HCT116 (cell line): ENCODE data around the gene CNR2. TPM values are rescaled to one million over a fixed set of nuclear protein-coding genes. Genes with fewer than 3 reads are reported as not detected.

ENCODE experiments used
- ATAC-seq: fragments of 200-7000 bp; cut with Tn5 transposase; 2 replicates; pipeline ENCODE4 v1.9.1; 2020; ENCODE audit warnings: mild to moderate bottlenecking, moderate library complexity
- Bru-seq: library from RNA; stranded (reverse); fragments of 400-500 nt; gene quantifications from one replicate; lab custom pipeline; 2021; lab: Mats Ljungman, UMichigan
- BruChase-seq, 2 experiments: library from RNA; stranded (reverse); fragments of 400-500 nt; gene quantifications; one replicate each; lab custom pipeline; 2021; lab: Mats Ljungman, UMichigan
- BruUV-seq: library from RNA; stranded (reverse); fragments of 400-500 nt; replicated peaks from 2 replicates; lab custom pipeline; 2021; lab: Mats Ljungman, UMichigan
- CTCF ChIA-PET: fragments of 300-600 bp; sonication (Branson Sonifier 250); formaldehyde crosslinking; loops from one replicate; lab custom pipeline; 2021; ENCODE audit warnings: antibody characterized with exemption; lab: Charles Lee
- POLR2A ChIA-PET: fragments of 300-600, 350-600 bp; sonication (Branson Sonifier 250); formaldehyde crosslinking; loops from one replicate; lab custom pipeline; 2021; ENCODE audit warnings: antibody characterized with exemption; lab: Charles Lee
- RAD21 ChIA-PET, 2 experiments: fragments of 300-600 bp; sonication (Branson Sonifier 250); formaldehyde crosslinking; loops; one replicate each; lab custom pipeline; 2023; ENCODE audit warnings: low total read pairs in 2 of 2; ENCODE audit not compliant: uncharacterized antibody in 2 of 2, unreplicated experiment in 2 of 2, low non-redundant PET in 1 of 2; lab: Charles Lee
- DNase-seq: peaks from one replicate; pipeline ENCODE4 v3.0.0-alpha.2; 2010; ENCODE audit warnings: low read depth, low spot score
- H2AFZ ChIP-seq: fragments of 200-600 bp; shearing (Covaris generic), sonication (generic); 2 replicates; pipeline ENCODE4 v1.6.1; 2017; ENCODE audit warnings: low read depth, mixed run types, mixed read lengths, antibody characterized with exemption, low read length; ENCODE audit not compliant: poor library complexity, severe bottlenecking
- H3K27ac ChIP-seq: 2 replicates; pipeline ENCODE4 v1.5.1; 2012; ENCODE audit warnings: low read depth, low read length
- H3K27me3 ChIP-seq: fragments of 200-600 bp; sonication (generic); 2 replicates; pipeline ENCODE4 v1.6.1; 2016; ENCODE audit warnings: mixed run types, low read length, mixed read lengths; ENCODE audit not compliant: insufficient read depth
- H3K36me3 ChIP-seq, 2 experiments: fragments of 200-500 bp in 1 of 2; fragments of 200-600 bp in 1 of 2; sonication (Bioruptor generic) in 1 of 2; sonication (generic) in 1 of 2; 2 replicates each; pipeline versions ENCODE4 v1.5.1 to v1.6.1; 2014 to 2016; ENCODE audit warnings: low read length in 2 of 2, inconsistent platforms in 1 of 2, mixed read lengths in 1 of 2, mixed run types in 1 of 2; ENCODE audit not compliant: insufficient read depth in 2 of 2, control insufficient read depth in 1 of 2
- H3K4me1 ChIP-seq, 2 experiments: fragments of 200-600 bp in 1 of 2; sonication (generic) in 1 of 2; 2 replicates each; pipeline versions ENCODE4 v1.5.1 to v1.6.1; 2012 to 2017; ENCODE audit warnings: low read length in 2 of 2, inconsistent platforms in 1 of 2, mild to moderate bottlenecking in 1 of 2, mixed read lengths in 1 of 2, mixed run types in 1 of 2, moderate library complexity in 1 of 2; ENCODE audit not compliant: insufficient read depth in 2 of 2, control insufficient read depth in 1 of 2
- H3K4me2 ChIP-seq: fragments of 200-600 bp; sonication (generic); 2 replicates; pipeline ENCODE4 v1.6.1; 2017; ENCODE audit warnings: mixed run types, low read length, mixed read lengths
- H3K4me3 ChIP-seq, 2 experiments: fragments of 200-600 bp in 1 of 2; sonication (generic) in 1 of 2; replicated peaks in 1 of 2; 2 replicates each; pipeline ENCODE4 v1.5.1; 2011 to 2016; ENCODE audit warnings: low read length in 2 of 2, control low read depth in 1 of 2, low read depth in 1 of 2, mild to moderate bottlenecking in 1 of 2, mixed read lengths in 1 of 2, mixed run types in 1 of 2
- H3K79me2 ChIP-seq: fragments of 200-600 bp; sonication (generic); 2 replicates; pipeline ENCODE4 v1.6.1; 2017; ENCODE audit warnings: mild to moderate bottlenecking, mixed run types, low read length, moderate library complexity, mixed read lengths; ENCODE audit not compliant: insufficient read depth
- H3K9ac ChIP-seq: fragments of 200-600 bp; sonication (generic); 2 replicates; pipeline ENCODE4 v1.6.1; 2016; ENCODE audit warnings: low read length, mixed read lengths
- H3K9me2 ChIP-seq: fragments of 200-600 bp; sonication (generic), shearing (Covaris generic); 2 replicates; pipeline ENCODE4 v1.6.1; 2017; ENCODE audit warnings: mixed run types, mild to moderate bottlenecking, moderate library complexity; ENCODE audit not compliant: insufficient read depth
- H3K9me3 ChIP-seq, 2 experiments: fragments of 200-500 bp in 1 of 2; fragments of 200-600 bp in 1 of 2; sonication (Bioruptor generic) in 1 of 2; sonication (generic) in 1 of 2; 2 replicates each; pipeline ENCODE4 v1.6.1; 2014 to 2017; ENCODE audit warnings: low read length in 2 of 2, mixed read lengths in 2 of 2, inconsistent platforms in 1 of 2, low read depth in 1 of 2, mild to moderate bottlenecking in 1 of 2, mixed run types in 1 of 2, moderate library complexity in 1 of 2; ENCODE audit not compliant: control insufficient read depth in 1 of 2, insufficient read depth in 1 of 2
- H4K20me1 ChIP-seq: fragments of 200-600 bp; sonication (generic), shearing (Covaris generic); 2 replicates; pipeline ENCODE4 v1.6.1; 2017; ENCODE audit warnings: mixed run types, mild to moderate bottlenecking, moderate library complexity; ENCODE audit not compliant: insufficient read depth
- CBX3 ChIP-seq: IDR thresholded peaks from 2 replicates; pipeline ENCODE4 v1.6.1; 2012; ENCODE audit warnings: low read depth
- CEBPB ChIP-seq: IDR thresholded peaks from 2 replicates; pipeline ENCODE4 v1.6.1; 2012; ENCODE audit warnings: low read depth
- EGR1 ChIP-seq: IDR thresholded peaks from 2 replicates; pipeline ENCODE4 v1.6.1; 2012; ENCODE audit warnings: low read depth
- ELF1 ChIP-seq: IDR thresholded peaks from 2 replicates; pipeline ENCODE4 v1.6.1; 2012; ENCODE audit warnings: low read depth, borderline replicate concordance
- JUND ChIP-seq: IDR thresholded peaks from 2 replicates; pipeline ENCODE4 v1.6.1; 2012
- POLR2A ChIP-seq: IDR thresholded peaks from 2 replicates; pipeline ENCODE4 v1.7.0; 2011; ENCODE audit warnings: borderline replicate concordance; ENCODE audit not compliant: insufficient read depth, insufficient read length; ENCODE audit errors: extremely low read depth
- POLR2AphosphoS5 ChIP-seq: IDR thresholded peaks from 2 replicates; pipeline ENCODE4 v1.6.1; 2011; ENCODE audit warnings: mild to moderate bottlenecking, low read depth, low read length, moderate library complexity
- RAD21 ChIP-seq: IDR thresholded peaks from 2 replicates; pipeline ENCODE4 v1.6.1; 2012; ENCODE audit warnings: low read depth, mild to moderate bottlenecking
- REST ChIP-seq: IDR thresholded peaks from 2 replicates; pipeline ENCODE4 v1.6.1; 2012; ENCODE audit warnings: low read depth
- YY1 ChIP-seq: IDR thresholded peaks from 2 replicates; pipeline ENCODE4 v1.6.1; 2011; ENCODE audit warnings: low read length, low read depth, moderate library complexity, mild to moderate bottlenecking; ENCODE audit not compliant: insufficient replicate concordance; ENCODE audit errors: extremely low read depth
- ZBTB33 ChIP-seq: IDR thresholded peaks from 2 replicates; pipeline ENCODE4 v1.6.1; 2011; ENCODE audit warnings: mild to moderate bottlenecking, low read length, moderate library complexity; ENCODE audit not compliant: insufficient replicate concordance; ENCODE audit errors: extremely low read depth
- ZFX ChIP-seq: fragments of 450-650 bp; IDR thresholded peaks from 2 replicates; pipeline ENCODE4 v1.6.1; 2017
- intact Hi-C: fragments of 100-400 bp; cut with micrococcal nuclease; formaldehyde crosslinking; loops from 2 replicates; pipeline ENCODE4 v1.10.0; 2022
- long read RNA-seq: library from polyadenylated mRNA; unstranded; transcript quantifications from one replicate; pipeline ENCODE4 v2.0.0, GENCODE V29; 2021; ENCODE audit not compliant: unreplicated experiment
- polyA plus RNA-seq: library from polyadenylated mRNA; unstranded; fragments of >200 nt; gene quantifications from 2 replicates; pipeline ENCODE4 v1.2.1, GENCODE V29; 2012; ENCODE audit warnings: missing spikeins
- total RNA-seq: library from RNA; stranded (reverse); gene quantifications from one replicate; pipeline ENCODE4 v1.2.1, GENCODE V29; 2021; ENCODE audit not compliant: unreplicated experiment

Gene CNR2
- total RNA-seq, result 0.05 TPM
- polyA plus RNA-seq, result 0.03 TPM in 1 of 2 replicates, not detected in the other
- percentile 8 among the genes with signal in this experiment for Bru-seq, nascent RNA
- BruChase-seq, experiment 1, labeled RNA remaining after a 6-hour chase, result percentile 14 among the genes with signal in this experiment
- percentile 12 among the genes with signal in this experiment for BruChase-seq, experiment 2, labeled RNA remaining after a 2-hour chase
- long read RNA-seq, result 0 reads

- Histone ChIP-seq H3K4me3 (no peak within 1 kb of the TSS), H3K4me2 (peak within 1 kb of the TSS; percentile 29; the same call in 1 of the 2 replicates), H3K27me3 (no peaks in the 10 kb centered on the region), H3K9me3 (no peaks in the 10 kb centered on the region), H2AFZ (no peak within 1 kb of the TSS), H3K79me2 (no peaks in the 10 kb centered on the region), H3K9me2 (no peaks in the 10 kb centered on the region), H4K20me1 (no peaks in the 10 kb centered on the region), H3K36me3 (no peaks in the 10 kb centered on the region), H3K27ac (no peak within 1 kb of the TSS), H3K9ac (no peak within 1 kb of the TSS), H3K4me1 (peaks cover 8 to 24% of the 10 kb centered on the region in 2 experiments)
- ChIA-PET POLR2A (no interaction called here), CTCF (interaction anchor here (0.6 kb wide), 1 partner anchor 135 kb away, joined by 3 read pairs; the partner anchor contains the start of gene PITHD1), RAD21 (no interaction called here)
- no TSS peak for BruUV-seq
- no peak for ATAC-seq
- TF ChIP-seq ZFX, result no peak
- TF ChIP-seq CEBPB, result no peak
- TF ChIP-seq CBX3, result no peak
- TF ChIP-seq EGR1, result no peak
- intact Hi-C loops, result no loop called here
- no peak for DNase-seq
Observed at GRCh38 chr1:23913212-23913880, at the start of gene CNR2. Gene CNR2, minus strand, starts transcription at chr1:23913362. Its CDS starts 37,745 bp downstream, at chr1:23875617.

- Histone ChIP-seq H3K27me3 (no peaks in the 10 kb centered on the region), H2AFZ (no peak overlapping the region), H3K9me3 (no peaks in the 10 kb centered on the region), H3K4me2 (peak overlapping the region; percentile 94), H3K36me3 (peaks cover 11 to 14% of the 10 kb centered on the region in 2 experiments), H3K27ac (peak overlapping the region; percentile 94), H3K79me2 (peaks cover 38% of the 10 kb centered on the region), H3K9ac (peak overlapping the region; percentile 99), H3K4me3 (peak overlapping the region; percentile 86 to 97), H3K4me1 (peaks cover 20 to 28% of the 10 kb centered on the region in 2 experiments), H3K9me2 (no peaks in the 10 kb centered on the region), H4K20me1 (no peaks in the 10 kb centered on the region)
- ChIA-PET CTCF (no interaction called here), RAD21 (no interaction called here), POLR2A (interaction anchor here (0.6 to 1.8 kb wide), 4 partner anchors 8 to 398 kb away, joined by 3 to 6 read pairs (median 3); partner anchors contain the start of gene PITHD1)
- intact Hi-C loops, result no loop called here
- TSS peak; percentile 61 for BruUV-seq
- ATAC-seq (no peak), DNase-seq (no peak)
- TF ChIP-seq RAD21 (no peak), YY1 (no peak), CEBPB (no peak), JUND (no peak), REST (no peak), POLR2AphosphoS5 (no peak), POLR2A (no peak), ELF1 (no peak), ZBTB33 (no peak)
Observed at GRCh38 chr1:23960291-23961020, 47.3 kb upstream of the CNR2 start.
